ENCODE measurements around the gene HHIPL2.
"Not testable (repeated sequence)": the region's sequence is repeated elsewhere in the genome, so short reads cannot be mapped to it uniquely, and the experiment has no call there.

Gene HHIPL2

DNA sequence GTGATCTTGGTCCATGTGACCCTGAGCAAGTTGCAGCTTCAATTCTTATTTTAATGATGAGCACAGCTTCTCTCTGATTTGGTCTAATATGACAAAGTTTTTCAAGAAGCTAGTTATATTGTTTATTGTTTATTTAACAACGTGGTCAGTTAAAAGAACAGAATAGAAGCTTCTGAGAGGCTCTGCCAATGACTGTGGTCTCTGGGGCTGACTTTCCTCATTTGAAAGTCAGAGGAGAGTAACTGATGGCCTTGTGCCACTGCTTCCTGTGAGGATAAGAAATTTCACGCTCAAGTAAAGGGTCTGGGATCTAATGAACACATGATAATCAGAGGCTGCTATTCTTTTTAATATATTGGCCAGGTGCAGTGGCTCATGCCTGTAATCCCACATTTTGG is 7.3 kb downstream of the HHIPL2 start:
- no peak for DNase-seq (ENCODE audit: low read depth in 1 of 2, low spot score in 1 of 2)

DNA sequence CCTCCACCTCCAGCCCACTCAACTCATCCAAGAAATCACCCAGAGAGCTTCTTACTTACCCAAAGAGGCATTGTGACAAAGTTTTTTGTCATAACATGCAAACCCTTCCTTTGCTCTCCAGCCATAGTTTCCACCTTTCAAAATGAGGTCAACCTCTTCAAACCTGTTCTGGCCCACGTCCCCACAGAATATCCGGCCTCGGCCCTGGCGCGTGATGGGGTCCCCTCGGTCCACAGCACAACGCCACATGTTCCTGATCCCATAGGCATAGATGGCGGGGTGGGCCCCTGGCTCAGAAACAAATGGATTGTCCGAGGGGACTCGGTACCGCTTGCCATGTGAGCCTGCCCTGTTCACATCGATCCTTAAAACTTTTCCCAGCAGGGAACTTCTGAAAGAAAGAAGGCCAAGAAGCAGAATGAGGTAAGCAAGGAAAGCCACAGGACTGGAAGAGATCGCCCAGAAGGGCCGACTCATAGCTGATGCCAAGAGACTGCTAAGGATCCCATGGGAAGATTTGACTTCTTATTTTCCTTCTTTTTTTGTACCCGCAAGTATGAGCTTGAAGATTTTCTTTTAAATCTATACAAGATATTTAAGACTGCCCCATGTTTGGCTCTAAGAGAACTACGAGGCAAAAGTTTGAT is 7.8 kb downstream of the HHIPL2 start:
- no peak for DNase-seq (ENCODE audit: low read depth in 1 of 2, low spot score in 1 of 2)

DNA sequence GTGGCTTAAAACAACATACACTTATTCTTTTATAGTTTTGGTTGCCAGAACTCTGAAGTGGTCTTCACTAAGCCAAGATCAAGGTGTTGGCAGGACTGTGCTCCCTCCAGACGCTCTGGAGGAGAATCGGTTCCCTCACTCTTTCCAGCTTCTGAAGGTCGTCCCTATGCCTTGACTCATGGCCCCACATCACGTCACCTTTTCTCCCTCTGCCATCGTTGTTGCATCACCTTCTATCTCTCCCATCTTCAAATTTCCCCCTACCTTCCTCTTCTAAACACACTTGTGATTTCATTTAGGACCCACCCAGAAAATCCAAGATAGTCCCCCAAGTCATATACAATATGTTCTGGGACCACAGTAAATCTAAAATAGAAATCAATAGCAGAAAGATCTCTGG is 12.4 kb downstream of the HHIPL2 start:
- DNase-seq (ENCODE audit: low read depth in 1 of 2, low spot score in 1 of 2) = no peak

DNA sequence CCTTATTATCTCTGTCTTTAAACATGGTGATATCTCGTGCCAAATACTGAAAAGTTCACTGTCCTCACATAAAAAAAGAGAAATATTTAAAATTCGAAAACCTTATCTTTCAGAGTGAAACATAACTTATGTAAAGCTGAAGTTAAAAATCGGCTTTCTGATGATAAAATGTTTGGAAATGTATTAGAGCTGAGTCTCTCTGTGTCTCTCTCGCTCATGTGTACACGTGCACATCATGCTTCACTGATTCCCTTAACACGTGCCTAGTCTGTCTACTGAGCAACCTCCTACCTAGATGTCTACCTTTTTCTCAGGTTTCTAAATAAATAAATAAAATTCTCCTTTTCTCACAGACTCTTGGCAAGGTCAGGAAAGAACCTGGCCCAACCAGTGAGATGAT is 17.1 kb downstream of the HHIPL2 start:
- no peak for DNase-seq (ENCODE audit: low read depth in 1 of 2, low spot score in 1 of 2)

DNA sequence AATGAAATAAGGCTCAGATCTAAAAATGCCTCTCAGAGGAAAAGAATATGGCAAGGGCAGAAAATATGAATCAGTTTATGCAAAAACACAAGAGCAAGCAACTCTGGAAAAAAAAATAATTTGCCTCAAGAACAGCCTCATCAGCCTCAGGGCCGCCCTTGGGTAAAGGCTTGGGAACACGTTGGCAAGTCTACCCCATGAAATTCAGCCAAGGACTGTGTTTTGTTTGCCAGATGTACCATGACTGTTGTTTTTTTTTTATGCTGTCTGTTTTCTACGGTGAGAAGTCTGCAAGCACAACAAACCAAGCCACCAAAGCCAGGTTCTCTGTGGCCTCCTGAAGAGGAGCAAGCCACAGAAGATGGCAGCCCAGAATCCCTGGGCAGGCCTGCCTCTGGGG is 18.0 kb downstream of the HHIPL2 start:
- no peak for DNase-seq (ENCODE audit: low read depth in 1 of 2, low spot score in 1 of 2)

DNA sequence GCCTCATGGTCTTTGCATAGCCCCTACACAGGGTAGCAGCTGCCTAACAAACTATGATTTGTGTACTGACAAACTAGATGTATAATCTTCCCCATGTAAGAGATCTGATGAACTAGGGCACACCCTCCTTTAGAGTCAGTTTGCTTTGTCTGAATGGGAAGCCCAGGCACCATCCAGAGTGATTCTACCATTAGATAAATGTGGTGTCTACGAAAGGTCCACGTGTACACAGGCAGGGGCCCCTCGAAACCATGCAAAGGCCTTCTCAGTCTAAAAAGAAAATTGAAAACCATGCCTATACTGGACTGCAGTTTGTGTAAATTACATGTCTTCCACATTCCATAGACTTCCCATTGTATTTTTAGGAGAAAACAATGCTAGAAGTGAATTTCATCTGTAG is 18.7 kb downstream of the HHIPL2 start:
- no peak for DNase-seq (ENCODE audit: low read depth in 1 of 2, low spot score in 1 of 2)

DNA sequence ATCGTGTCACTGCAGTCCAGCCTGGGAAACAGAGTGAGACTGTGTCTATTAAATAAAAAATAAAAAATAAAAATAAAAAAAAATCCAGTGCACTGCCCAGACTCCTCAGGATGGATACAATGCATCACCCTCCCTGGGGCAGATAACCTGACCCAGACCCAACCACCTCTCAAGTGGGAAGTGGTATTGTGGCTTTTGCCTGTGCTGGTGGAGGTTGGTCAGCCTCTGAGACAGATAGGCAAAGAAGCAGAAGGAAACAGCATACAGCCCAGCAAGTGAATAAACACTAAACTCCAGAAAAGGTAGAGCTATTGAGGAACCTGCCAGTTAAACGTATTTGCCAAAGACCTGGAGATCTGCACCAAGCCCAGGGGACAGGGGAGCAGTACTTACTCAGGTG is 22.0 kb downstream of the HHIPL2 start:
- no peak for DNase-seq (ENCODE audit: low read depth in 1 of 2, low spot score in 1 of 2)

DNA sequence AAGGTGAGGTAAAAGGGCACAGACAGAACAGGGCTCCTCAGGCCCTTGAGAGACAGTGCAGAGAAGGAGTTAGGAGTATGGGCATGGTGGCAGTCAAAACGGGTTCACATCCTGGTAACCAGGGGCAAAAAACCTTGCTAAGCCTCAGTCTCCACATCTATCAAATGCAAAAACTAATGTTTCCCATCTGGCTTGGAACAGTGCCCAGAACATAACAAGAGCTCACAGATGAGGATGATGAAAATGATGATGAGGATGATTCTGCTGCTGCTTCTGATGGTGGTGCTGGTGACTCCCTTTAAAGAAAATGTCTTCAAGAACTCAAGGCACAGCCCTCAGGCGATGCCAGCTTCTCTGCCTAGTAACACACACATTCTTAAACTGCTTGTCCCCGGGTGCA is 24.1 kb downstream of the HHIPL2 start:
- no peak for DNase-seq (ENCODE audit: low read depth in 1 of 2, low spot score in 1 of 2)

DNA sequence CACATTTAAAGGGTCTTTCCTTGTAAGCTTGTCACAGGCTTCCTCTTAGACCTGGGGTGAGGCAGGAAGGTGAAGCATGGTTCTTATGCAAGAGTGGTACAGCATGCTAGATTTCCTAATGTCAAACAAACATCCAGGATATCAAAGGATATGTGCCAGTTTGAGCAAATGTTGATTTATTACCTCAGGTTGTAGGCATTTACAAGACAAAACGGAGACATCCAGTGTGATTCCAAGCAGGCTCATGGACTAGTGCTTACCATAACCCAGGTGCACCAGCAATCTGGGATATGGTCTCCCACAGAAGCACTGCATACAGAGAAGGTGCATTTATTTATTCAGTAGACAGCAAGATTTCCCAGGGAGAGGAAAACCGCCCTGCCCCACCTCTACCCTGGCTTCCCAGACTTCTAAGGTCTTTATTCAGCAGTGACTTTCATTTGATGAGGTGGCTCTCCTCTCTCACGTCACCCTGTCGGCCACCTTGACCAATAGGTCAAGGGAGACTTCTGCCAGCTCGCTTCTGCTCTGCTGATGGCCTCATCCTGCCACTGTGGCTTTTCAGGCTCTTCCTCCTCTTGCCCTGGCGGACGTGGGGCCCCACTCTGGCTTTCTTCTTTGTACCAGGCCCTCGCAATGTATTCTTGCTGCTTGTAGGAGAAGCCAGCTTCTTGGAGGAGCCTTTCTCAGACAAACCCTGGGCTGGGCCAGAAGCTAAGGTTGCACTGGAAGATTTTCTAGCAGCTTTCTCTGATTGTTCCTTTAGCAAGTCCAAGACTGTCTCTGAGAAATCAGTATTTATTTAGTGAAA is 25.6 kb downstream of the HHIPL2 start:
- DNase-seq (ENCODE audit: low read depth in 1 of 2, low spot score in 1 of 2) = no peak

DNA sequence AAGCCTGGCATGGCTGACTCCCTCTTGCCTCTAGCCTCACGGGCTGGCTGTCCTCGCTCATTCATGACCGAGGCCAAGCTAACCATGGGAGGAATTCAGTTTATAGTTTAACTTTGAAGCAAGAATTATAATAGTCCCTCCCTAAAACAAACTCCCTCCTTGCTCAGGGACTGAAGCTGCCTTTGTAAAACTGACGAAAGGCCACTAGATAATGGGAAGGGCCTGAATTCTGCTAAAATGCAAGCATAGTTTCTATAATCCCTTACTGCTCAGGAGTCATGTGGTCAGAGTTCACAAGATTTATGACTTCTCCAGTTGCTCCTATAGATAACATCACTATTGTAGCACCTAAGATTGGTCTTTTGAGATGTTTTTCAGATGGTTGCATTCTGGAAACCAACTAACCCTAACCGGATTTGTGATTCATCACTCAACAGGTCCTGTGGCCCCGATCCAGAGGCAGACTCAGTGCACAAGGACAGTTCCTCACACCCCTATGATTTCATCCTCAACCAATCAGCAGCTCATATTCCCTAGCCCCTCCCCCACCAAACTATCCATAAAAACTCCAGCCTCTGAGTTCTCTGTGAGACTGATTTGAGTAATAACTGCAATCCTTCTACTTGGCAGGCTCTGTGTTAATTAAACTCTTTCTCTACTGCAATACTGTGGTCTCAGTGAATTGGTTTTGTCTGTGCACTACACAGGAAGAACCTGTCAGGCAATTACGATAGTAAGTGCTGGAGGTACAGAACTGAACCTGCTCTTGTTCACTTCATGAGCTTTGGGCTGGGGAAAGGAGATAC is 26.4 kb downstream of the HHIPL2 start:
- DNase-seq (ENCODE audit: low read depth in 1 of 2, low spot score in 1 of 2) = no peak

DNA sequence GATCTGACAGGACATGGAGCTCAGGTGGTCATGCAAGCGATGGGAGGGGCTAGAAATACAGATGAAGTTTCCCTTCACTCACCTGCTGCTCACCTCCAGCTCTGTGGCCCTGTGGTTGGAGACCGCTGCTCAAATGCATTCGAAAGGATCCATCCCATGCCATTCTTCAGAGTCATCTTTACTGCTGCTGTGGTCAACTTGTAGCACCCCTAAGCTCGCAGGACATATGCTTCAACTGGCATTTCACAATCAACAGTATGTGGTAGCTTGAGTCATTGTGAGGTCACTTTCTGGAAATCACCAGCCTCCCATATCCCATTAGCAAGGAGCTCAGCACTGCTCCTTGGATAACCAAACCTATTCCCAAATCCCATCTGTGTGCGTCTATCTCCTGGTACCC is 58.4 kb downstream of the HHIPL2 start:
- not testable (repeated sequence) for DNase-seq (ENCODE audit: low read depth in 1 of 2, low spot score in 1 of 2)

DNA sequence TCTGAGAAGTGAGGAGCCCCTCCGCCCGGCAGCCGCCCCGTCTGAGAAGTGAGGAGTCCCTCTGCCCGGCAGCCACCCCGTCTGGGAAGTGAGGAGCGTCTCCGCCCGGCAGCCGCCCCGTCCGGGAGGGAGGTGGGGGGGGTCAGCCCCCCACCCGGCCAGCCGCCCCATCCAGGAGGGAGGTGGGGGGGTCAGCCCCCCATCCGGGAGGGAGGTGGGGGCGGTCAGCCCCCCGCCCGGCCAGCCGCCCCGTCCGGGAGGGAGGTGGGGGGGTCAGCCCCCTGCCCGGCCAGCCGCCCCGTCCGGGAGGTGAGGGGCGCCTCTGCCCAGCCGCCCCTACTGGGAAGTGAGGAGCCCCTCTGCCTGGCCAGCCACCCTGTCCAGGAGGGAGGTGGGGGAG is 60.1 kb downstream of the HHIPL2 start:
- DNase-seq (ENCODE audit: low read depth in 1 of 2, low spot score in 1 of 2) = not testable (repeated sequence)

DNA sequence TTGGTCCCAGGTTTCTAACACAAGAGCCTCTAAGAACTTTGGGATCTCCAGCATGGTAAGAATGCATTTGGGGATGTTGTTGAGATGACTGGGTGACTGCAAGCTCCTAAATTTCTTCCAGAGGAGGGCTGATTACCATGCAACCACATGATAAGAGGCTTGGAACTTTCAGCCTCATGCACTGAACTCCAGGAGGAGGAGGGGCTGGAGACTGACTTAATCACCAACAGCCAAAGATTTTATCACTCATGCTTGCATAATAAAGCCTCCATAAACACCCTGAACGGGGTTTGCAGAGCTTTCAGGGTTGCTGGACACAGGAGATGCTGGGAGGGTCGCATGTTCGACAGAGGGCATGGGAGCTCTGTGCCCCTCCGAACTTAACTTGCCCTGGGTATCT is 63.9 kb downstream of the HHIPL2 start:
- DNase-seq (ENCODE audit: low read depth in 1 of 2, low spot score in 1 of 2) = not testable (repeated sequence)

DNA sequence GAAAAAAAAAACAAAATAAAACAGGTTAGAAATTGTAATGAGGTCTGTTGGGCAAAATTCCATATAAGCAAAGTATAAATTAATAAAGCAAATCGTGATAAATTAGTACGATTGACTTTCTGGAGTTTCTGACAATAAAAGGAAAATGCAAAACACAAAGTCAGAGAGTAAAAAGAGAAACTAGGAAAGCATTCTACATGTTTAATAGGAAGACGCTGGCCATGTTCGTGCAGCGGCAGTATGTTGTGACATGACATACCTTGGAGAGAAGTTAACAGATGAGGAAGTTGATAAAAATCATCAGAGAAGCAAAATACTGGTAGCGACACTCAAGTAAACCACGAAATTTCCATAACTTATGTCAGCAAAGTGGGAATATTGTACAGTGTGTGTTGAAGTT is 68.3 kb downstream of the HHIPL2 start:
- DNase-seq (ENCODE audit: low read depth in 1 of 2, low spot score in 1 of 2) = not testable (repeated sequence)

DNA sequence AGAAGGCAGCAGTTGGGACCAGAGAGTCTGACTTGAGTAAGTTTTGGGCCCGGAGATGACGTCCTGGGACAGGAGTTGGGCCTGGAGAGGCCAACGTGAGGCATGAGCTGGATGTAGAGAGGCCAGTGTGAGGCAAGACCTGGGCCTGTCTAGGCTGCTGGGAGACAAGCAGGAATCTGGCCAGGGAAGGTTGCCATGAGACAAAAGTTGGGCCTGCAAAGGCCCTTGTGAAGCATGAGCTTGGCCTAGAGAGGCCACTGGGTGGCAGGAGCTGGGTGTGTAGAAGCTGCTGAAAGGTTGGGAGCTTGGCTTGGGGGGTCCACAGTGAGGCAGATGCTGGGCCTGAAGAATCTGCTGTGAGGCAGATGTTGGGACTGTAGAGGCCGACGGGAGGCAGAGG is 71.5 kb downstream of the HHIPL2 start:
- DNase-seq (ENCODE audit: low read depth in 1 of 2, low spot score in 1 of 2) = not testable (repeated sequence)

DNA sequence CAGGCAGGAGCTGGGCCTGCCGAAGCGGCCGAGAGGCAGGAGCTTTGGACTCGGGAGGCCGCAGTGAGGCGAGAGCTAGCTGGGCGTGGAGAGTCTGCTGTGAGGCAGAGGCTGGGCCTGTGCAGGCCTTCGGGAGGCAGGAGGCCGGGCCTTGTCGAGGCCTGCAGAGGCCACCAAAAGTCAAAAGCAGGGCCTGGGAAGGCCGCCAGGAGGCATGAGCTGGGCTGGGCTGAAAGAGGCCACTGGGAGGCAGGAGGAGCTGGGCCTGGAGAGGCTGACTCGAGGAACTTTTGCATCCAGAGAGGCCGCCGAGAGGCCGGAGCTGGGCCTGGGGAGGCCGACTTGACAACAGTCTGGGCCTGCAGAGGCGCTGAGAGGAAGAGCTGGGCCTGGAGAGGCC is 74.2 kb downstream of the HHIPL2 start:
- DNase-seq (ENCODE audit: low read depth in 1 of 2, low spot score in 1 of 2) = not testable (repeated sequence)

DNA sequence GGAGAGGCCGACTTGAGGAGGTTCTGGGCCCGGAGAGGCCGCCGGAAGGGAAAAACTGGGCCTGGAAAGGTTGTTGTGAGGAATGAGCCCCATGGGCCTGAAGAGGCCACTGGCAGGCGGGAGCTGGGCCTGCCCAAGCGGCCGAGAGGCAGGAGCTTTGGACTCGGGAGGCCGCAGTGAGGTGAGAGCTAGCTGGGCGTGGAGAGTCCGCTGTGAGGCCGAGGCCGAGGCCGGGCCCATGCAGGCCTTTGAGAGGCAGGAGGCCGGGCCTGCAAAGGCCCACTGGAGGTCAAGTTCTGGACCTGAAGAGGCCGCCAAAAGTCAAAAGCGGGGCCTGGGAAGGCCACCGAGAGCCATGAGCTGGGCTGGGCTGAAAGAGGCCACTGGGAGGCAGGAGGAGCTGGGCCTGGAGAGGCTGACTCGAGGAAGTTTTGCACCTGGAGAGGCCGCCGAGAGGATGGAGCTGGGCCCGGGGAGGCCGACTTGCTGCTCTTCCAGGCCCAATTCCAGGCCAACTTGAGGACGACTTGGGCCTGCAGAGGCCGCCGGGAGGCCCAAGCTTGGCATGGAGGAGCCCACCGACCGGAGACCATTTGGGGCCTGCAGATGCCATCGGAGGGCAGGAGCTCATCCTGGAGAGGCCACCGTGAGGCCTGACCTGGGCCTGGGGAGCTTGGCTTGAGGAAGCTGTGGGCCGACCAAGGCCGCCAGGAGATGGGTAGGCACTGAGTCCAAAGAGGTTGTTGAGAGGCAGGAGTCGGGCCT is 74.9 kb downstream of the HHIPL2 start:
- DNase-seq (ENCODE audit: low read depth in 1 of 2, low spot score in 1 of 2) = not testable (repeated sequence)

Measured in stimulated activated CD4-positive, alpha-beta T cell treated with anti-CD3 and anti-CD28 coated beads, Interleukin-15, amount 100 ng/mL, for 1 hour (primary cell).